Activated T-cell treated with anti-CD3 and anti-CD28 coated beads, Interleukin-2, amount 50 U/mL, for 1 hour (primary cell): ENCODE data around the gene NT5C.
A peak's percentile ranks its signal among the peaks of the same experiment; 100 is the strongest.
"Not testable (repeated sequence)": the region's sequence is repeated elsewhere in the genome, so short reads cannot be mapped to it uniquely, and the experiment has no call there.

ENCODE experiments used
- DNase-seq: peaks from one replicate; pipeline ENCODE4 v3.0.0-alpha.2; 2020

NT5C gene

DNA sequence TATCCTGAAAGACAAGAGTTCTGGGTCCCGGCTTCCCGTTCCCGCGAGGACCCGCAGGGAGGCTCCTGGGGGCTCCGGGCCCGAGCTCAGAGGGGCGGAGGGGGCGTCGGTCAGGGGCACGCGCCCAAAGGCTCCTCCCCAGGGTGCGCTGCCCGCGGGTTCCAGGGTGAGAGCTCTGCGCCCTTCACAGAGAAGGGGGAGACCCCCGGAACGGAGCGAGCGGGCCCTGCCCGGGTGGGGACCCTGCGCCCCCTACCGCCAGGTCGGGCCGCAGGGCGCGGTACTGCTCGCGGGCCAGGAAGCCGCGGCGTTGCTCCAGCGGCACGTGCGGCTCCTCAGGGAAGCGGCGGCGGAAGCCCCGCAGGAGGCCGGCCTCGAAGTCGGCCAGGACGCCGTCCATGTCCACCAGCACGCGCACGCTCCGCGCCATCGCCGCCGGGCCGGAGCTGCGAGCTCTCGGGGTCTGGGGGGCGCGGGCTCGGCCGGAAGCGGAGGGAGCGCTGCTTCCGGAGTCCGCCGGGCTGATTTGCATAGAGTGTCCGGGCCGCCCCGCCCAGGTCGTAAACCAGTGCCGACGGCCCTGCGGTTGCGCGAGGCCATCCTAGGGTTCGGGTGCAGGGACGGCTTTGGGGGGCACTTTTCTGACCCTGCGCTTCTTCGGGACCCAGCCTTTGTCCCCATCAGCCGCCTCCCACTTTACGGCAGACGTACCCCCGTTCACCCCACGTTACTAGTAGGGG is at the start of gene NT5C:
NT5C (minus strand) TSS at position 465 of the 740 bp plus-strand sequence; CDS start at position 430, 35 bp downstream.
- DNase-seq, result peak; percentile 73

DNA sequence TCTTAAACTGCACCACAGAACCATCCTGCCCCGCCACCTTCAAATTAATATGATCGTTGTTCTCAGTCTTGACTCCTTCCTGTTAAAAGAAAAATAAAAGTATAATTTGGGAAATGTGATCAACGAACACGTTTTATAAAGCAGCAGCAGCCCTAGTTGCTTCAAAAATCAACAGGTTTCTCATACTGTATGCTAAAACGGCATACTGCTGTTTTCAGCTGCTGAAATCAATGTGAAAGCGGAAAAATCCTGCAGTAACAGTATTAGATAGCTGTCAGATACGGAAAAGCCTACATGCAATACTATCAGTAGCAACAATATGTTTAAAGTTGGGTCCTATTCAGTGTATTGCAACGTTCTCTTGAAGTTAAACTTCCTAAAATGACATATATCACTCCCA is 49.6 kb upstream of the NT5C start:
- no peak for DNase-seq

DNA sequence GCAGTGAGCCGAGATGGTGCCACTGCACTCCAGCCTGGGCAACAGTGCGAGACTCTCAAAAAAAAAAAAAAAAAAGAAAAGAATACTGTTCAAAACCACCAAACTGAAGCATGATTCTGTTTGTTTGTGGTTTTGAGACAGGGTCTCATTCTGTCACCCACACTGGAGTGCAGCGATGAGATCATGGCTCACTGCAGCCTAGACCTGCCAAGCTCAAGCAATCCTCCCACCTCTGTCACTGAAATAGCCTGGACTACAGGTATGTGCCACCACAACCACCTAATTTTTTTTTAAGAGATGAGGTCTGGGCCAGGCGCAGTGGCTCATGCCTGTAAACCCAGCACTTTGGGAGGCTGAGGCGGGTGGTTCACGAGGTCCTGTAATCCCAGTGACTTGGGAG is 46.9 kb upstream of the NT5C start:
- DNase-seq, result no peak

DNA sequence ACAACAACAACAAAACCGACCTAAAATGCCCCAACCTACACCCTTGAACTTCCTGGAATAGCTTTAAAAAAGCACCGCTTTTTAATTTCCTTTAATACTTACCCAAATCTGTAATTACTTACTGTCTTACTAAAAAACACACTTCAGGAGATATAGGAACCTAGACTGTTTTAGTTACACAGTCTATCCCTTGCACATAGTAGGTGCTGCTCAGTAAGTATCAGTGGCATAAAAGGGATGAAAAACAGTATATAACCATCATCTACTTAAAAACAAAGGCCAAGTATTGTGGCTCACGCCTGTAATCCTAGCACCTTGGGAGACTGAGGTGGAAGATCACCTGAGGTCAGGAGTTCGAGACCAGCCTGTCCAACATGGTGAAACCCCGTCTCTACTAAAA is 45.1 kb upstream of the NT5C start:
- no peak for DNase-seq

DNA sequence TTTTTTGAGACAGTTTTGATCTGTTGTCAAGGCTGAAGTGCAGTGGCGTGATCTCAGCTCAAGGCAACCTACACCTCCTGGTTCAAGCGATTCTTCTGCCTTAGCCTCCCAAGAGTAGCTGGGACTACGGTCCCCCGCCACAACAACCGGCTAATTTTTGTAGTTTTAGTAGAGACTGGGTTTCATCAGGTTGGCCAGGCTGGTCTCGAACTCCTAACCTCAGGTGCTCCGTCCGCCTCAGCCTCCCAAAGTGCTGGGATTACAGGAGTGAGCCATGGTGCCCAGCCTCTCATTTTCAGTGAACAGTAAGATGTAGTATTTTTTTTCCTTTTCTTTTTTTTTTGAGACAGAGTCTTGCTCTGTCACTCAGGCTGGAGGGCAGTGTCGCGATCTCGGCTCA is 43.5 kb upstream of the NT5C start:
- no peak for DNase-seq

DNA sequence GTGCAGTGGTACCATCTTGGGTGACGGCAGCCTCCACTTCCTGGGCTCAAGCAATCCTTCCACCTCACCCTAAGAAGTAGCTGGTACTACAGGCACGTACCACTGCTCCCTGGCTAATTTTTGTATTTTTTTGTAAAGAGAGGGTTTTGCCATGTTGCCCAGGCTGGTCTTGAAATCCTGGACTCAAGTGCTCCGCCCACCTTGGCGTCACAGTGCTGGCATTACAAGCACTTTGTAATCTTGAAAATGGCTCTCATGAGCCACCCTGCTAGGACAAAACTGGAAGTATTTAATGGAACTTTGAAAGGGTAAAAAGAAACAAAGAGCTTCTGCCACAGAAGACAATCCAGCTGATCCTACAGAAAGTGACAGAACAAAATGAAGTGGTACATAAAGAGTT is 42.0 kb upstream of the NT5C start:
- no peak for DNase-seq

DNA sequence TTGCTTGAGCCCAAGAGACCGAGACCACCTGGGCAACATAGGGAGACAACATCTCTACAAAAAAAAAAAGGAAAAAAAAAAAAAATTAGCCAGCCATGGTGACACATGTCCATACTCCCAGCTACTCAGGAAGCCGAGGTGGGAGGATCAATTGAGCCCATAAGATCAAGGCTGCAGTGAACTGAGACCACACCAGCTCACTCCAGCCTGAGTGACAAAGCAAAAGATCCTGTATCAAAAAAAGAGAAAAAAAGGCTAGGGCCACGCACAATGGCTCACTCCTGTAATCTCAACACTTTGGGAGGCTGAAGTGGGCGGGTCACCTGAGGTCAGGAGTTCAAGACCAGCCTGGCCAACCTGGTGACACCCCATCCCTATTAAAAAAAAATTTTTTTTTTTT is 37.5 kb upstream of the NT5C start:
- peak; percentile 4 for DNase-seq

DNA sequence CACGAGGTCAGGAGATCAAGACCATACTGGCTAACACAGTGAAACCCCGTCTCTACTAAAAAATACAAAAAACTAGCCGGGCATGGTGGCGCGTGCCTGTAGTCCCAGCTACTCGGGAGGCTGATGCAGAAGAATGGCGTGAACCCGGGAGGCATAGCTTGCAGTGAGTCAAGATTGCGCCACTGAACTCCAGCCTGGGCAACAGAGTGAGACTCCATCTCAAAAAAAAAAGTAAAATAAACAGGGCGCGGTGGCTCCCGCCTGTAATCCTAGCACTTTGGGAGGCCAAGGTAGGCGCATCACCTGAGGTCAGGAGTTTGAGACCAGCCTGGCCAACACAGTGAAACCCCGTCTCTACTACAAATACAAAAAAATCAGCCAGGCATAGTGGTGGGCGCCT is 33.1 kb upstream of the NT5C start:
- not testable (repeated sequence) for DNase-seq

DNA sequence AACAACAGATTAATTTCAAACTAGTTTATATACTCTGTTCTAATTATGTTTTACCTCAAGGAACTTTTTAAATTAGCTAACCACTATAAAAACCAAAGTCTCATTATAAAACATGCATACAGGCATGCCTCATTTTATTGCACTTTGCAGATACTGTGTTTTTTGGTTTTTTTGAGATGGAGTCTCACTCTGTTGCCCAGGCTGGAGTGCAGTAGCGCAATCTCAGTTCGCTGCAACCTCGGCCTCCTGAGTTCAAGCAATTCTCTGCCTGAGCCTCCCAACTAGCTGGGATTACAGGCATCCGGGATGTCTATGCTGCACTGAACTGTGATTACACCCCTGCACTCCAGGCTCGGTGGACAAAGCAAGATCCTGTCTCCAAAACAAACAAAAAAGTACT is 31.5 kb upstream of the NT5C start:
- DNase-seq, result no peak

DNA sequence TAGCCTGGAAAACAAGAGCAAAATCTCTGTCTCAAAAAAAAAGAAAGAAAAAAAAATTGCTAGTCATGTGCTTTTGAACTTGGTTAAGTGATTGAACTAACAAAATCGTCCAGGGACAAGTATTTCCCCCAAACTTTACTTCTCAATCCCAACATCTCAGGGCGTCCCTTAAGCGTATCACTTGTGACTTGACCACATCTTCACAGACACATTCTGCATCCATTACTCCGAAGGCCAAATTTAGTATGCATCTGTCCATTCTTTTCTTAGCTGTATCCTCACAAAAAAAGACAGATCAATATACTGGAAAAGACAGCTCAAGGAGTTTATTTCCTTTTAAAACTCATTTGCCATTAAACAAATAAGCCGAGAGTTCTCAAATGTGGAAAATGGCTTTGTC is 28.7 kb upstream of the NT5C start:
- no peak for DNase-seq

DNA sequence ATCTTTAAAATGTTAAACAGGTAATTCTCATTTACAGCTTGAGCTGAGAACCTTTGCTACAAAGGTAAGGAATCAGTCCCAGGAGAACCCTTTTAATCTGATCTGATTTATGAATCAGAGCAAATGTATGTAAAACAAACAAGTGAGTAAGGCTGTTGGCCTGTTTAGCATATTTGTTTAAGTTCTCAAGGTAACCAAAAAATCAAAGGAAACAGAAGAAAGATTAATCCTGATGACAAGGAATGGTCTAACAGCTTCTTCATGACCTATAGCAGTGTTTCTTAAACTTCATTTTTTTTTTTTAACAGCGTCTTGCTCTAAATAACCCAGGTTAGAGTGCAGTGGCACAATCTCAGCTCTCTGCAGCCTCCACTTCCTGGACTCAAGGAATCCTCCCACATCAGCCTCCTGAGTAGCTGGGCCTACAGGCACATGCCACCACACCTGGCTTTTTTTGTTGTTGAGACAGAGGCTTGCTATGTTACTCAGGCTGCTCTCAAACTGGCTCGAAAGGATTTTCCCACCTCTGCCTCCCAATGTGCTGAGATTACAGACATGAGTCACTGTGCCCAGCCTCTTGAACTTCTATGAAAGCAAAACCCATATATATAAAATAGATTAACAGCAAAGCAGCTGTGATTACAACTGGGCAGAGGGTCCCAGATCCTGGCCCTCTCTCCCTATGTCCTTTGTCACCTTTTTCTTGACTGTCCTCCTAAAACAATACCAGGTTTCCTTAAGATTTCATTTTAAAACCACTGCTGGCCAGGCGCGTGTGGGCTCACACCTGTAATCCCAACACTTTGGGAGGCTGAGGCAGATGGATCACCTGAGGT is 27.9 kb upstream of the NT5C start:
- peak; percentile 1 for DNase-seq

DNA sequence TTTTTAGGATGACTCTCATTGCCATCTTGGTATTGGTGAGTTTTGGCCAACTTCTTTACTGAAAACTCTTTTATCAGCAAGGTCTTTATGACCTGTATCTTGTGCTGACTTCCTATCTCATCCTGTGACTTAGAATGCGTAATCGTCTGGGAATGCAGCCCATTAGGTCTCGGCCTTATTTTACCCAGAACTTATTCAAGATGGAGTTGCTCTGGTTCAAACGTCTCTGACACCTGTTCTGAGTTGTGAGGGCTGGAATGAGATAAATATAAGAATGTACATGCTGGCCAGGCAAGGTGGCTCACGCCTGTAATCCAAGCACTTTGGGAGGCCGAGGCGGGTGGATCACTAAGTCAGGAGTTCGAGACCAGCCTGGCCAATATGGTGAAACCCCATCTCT is 26.9 kb upstream of the NT5C start:
- peak; percentile 3 for DNase-seq

DNA sequence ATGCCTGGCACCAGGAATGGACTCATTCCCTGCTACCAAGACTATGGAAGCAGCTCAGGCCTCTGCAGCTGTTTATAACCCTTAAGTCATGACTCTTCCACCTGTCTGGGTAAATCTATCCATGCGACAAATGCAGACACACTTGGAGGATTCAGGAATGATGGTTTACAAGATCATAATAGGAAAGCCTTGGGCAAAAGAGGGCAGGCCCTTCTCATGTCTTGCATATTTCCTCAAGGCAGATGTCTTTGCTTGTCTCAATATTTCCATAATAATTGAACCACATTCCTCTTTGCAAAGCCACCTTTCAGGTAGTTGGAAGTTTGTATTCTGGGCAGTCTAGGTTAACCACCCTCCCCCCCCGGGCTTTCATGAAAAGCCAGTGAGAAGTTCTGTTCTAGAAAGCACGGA is 23.7 kb upstream of the NT5C start:
- peak; percentile 1 for DNase-seq

DNA sequence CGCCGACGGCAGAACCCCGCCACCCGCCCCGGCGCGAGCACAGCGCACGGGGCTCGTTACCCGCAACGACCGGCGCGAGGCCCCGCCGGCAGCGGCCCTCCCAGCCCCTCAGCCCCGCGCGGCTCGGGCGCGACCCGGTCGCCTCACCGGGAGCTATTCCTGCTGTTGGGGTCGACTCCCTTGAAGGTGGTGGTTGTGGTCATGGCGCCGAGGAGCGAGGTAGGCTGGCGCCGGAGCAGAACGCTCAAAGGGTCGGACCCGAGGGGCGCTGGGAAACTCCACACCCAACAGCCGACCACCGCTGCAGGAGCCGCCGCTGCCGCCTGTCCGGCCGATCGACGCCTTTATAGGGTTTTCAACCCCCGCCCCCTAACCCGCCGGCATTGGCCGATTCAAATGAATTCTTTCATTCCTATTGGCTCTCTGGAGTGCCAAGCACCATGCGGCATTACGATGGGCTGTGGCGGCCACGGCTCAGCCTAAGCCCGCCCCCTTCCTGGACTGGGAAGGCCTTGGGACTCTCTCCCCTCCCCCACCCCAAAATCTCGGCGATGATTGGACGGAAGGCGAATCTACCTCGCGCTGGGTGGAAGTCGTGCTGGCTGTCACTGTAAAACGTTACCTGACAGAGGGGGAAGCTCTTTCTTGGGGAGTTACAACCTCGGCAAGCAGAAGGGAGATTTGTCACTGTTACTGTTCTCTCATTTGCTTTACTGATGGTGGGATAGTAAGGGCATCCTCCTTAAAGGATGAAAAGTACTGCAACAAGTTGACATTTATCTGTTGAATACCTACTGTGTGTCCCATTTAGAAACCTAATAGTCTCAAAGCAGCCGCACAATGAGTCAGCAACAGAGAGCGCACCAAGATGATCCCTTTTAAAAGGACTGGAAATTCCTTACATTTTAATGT is 22.9 kb upstream of the NT5C start, which contains the start of gene JPT1:
JPT1 (minus strand) TSS at position 318 of the 912 bp plus-strand sequence; CDS start at position 203, 115 bp downstream.
- DNase-seq, result peak; percentile 93

DNA sequence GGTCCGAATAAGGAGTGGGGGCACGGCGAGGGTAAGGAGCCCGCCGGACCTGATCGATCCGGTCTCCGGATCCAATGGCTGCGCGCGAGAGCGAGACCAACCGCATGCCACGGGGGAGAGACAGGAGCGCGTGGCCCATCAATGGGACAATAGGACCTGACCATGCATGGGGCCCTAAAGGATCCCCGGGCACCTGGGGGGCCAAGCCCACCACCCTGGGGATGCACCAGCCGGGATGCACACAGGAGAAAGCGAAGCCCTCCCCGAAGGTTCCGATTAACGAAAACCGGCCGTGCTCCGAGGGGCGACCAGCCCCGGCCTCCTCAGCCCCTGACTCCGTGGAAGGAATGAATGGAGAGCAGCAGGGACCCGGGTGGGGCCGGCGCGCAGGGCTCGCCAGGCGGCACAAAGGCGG is 22.2 kb upstream of the NT5C start:
- DNase-seq, result no peak

DNA sequence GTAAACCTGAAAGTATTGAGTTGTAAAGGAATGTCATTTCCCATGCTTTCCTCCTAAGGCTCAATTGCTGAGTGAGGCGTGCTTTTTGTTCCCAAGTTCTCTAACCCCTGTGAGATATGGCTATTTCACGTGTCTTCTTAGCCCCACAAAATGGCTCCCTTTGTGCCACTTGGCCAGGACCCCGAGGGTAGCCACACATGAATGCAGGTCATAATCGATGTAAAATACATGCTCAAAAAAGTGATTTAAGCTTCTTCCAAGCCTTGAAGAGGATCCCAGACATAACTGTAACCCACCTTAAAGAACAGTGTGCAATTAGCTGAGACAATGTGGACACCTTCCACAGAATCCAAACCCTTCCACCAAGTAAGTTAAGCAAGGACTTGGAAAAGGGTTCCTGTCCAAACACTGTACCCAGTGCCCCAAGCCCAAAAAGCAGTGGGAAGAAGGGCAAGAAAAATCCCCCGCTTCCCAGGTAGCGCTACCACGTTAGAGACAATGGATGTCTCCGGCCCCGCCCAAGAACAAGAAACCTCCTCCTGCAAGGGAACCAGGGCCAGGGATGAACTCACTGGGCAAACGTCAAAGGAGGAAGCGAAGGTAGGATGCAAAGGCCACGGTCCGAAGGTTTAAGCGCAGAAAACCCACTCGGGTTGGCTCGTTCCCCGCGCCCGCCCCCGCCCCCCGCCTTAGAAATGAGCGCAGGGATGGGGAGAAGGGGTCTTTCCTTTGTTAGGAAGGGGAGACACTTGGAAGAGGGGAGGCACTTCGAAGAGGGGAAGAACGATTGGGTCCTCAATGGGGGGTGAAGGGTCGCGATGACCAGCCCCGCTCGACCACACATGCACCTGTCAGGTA is 21.6 kb upstream of the NT5C start:
- peak; percentile 31 for DNase-seq

DNA sequence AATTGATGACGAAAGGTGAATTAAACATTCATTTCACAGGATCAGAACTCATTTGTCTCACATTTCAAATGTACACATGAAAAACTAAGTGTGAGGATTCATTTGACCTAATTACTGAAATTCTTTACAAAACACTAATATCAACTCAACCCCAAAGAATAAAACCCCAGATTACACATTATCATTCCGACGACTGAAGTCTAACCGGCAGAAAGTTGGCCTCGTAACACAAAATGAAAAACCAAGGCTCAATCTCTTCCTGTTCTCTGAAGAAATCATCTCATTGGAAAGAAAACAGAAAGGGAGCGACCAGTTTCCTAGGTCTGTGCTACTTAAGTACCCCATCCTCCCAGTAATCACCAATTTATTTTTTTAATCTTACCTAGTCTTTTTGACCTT is 21.0 kb upstream of the NT5C start:
- DNase-seq, result no peak

DNA sequence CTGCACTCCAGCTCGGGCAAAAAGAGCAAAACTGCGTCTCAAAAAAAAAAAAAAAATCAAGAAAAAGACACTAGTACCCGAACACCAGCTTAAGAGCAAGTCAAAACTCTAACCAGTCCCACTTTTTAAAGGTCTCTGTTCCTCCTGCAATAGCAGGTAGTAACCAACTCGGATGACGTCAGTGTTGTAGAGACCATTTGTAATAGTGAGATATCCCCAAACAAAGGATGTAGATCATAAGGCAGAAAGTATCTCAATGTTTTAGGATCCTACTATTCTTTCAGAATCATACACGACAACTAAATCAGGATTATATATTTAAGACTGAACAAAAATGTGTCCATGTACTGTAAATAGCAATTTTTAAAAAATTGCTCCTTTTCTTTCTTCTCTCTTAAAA is 20.4 kb upstream of the NT5C start:
- no peak for DNase-seq

DNA sequence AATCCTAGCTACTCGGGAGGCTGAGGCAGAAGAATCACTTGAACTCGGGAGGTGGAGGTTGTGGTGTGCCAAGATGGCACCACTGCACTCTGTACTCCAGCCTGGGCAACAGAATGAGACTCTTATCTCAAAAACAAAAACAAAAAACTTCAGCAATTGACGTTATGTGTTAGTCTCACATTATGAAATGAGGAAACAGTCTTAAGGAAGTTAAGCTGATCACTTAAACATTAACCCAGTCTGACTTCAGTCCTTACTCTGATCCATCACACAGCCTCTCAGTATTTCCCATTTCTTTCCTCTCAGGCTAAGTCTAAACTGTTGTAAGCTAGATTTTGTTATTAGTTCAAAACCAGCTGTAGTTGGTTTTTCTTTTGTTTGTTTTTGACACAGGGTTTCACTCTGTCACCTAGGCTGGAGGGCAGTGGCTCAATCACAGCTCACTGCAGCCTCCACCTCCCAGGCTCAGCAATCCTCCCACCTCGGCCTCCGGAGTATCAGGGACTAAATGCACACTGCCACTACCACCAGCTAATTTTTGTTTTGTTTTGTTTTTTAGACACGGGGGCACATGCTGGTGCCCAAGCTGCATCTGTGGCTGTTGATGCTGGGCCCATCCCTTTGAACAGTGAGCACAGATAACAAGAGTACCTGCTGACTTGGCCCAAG is 16.5 kb upstream of the NT5C start:
- DNase-seq, result peak; percentile 2

DNA sequence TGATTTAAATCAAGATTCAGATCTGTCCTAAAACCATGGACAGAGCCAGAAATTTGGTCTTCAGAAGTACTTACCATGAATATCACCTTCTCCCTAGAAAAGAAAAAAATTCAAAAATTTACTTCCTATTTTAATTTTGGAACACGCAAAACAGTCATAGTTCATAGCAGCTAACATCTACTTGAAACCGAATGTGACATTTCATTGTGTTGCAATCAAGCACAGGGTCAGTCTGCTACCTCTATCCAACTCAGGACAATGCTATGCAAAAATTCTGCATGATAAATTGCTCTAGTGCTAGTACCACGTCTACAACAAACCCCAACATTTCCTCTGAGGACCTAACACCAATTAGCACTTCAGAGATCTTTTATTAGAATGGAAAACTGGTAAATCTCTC is 15.1 kb upstream of the NT5C start:
- DNase-seq, result no peak

DNA sequence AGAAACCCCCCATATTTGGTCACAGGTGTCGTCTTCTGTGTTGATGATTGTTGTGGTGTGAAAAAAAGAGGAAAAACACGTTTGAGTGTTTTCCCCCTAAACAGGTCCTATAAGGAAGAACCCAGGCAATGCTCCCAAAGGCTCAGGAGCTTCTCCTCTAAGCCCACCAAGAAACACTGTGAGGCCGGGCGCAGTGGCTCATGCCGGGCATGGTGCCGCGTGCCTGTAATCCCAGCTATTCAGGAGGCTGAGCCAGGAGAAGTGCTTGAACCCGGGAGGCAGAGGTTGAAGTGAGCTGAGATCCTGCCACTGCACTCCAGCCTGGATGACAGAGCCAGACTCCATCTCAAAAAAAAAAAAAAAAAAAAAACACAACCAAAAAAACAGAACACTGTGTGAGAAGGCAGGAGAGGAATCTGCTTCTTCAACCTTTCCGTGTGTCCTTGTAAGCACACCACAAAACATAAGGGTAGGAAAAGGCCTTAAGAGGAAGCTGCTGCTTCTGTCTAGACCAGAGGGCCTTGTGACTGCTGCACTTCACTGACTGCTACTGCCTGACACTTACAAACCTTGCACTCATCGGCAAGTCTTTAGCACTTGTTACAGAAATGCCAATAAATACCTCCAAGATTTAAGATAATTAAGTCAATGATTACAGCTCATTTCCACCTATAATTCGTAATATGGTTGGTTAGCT is 13.4 kb upstream of the NT5C start:
- DNase-seq, result no peak
